Limb (tissue), 2 donors: Measurements from ENCODE around the gene TUBGCP3.

Experiments
- DNase-seq, 2 donors: peaks; one replicate each; pipeline ENCODE4 v3.0.0-alpha.2; 2016; ENCODE audit errors: extremely low spot score in 2 of 2

Gene TUBGCP3

GRCh38 chr13:112443191-112443994 lies 144.6 kb downstream of the TUBGCP3 start:
- peak in 1 of 2 donors; percentile 72 for DNase-seq

- no peak for DNase-seq
These were observed 145.4 kb downstream of the TUBGCP3 start for GRCh38 chr13:112442483-112443090.

GRCh38 chr13:112441779-112442310 lies 146.1 kb downstream of the TUBGCP3 start:
- DNase-seq, result no peak

GRCh38 chr13:112441226-112441625 lies 146.7 kb downstream of the TUBGCP3 start:
- DNase-seq, result no peak

GRCh38 chr13:112438515-112438914 lies 149.4 kb downstream of the TUBGCP3 start:
- DNase-seq, result no peak

GRCh38 chr13:112438094-112438493 lies 149.9 kb downstream of the TUBGCP3 start:
- no peak for DNase-seq

GRCh38 chr13:112435973-112436372 lies 152.0 kb downstream of the TUBGCP3 start:
- no peak for DNase-seq
